ENCODE results near the gene COL25A1. TPM values are rescaled to one million over a fixed set of nuclear protein-coding genes. Genes with fewer than 3 reads are reported as not detected.

Gene COL25A1
- total RNA-seq, 4 donors from 2014 or later = 0.06 to 0.53 (median 0.23) TPM

GRCh38 chr4:109205186-109205585, 97.3 kb downstream of the COL25A1 start:
- no peak for DNase-seq
- H3K36me3 ChIP-seq = no peaks in the 10 kb centered on the region
- H3K4me1 ChIP-seq = no peaks in the 10 kb centered on the region
- H3K4me3 ChIP-seq = no peak overlapping the region
- no peak for TF ChIP-seq CTCF (IDR thresholded peaks at IDR 0.05)
- no peaks in the 10 kb centered on the region for H3K27me3 ChIP-seq
- WGBS, 2 donors = 75% methylated on average over 4 to 5 of the region's 5 CpGs
- no peak overlapping the region for H3K27ac ChIP-seq
- H3K9me3 ChIP-seq = no peaks in the 10 kb centered on the region
- intact Hi-C loops (cut with DNase I) = no loop called here

GRCh38 chr4:109199585-109199984, 102.9 kb downstream of the COL25A1 start:
- TF ChIP-seq CTCF (IDR thresholded peaks at IDR 0.05) (no peak), POLR2A (IDR thresholded peaks at IDR 0.05) (no peak)
- WGBS, 2 donors = 75 to 80% methylated on average over 1 of the region's 1 CpG
- Histone ChIP-seq H3K27ac (no peak overlapping the region), H3K27me3 (no peaks in the 10 kb centered on the region), H3K36me3 (no peaks in the 10 kb centered on the region), H3K4me1 (no peaks in the 10 kb centered on the region), H3K9me3 (no peaks in the 10 kb centered on the region), H3K4me3 (no peak overlapping the region)
- intact Hi-C loops (cut with DNase I) = no loop called here
- no peak for DNase-seq

GRCh38 chr4:109195646-109196045, 106.8 kb downstream of the COL25A1 start:
- no peak overlapping the region for H3K4me3 ChIP-seq
- no peaks in the 10 kb centered on the region for H3K36me3 ChIP-seq
- no peaks in the 10 kb centered on the region for H3K9me3 ChIP-seq
- H3K27me3 ChIP-seq = no peaks in the 10 kb centered on the region
- intact Hi-C loops (cut with DNase I) = no loop called here
- no peak for TF ChIP-seq POLR2A (IDR thresholded peaks at IDR 0.05)
- TF ChIP-seq CTCF (IDR thresholded peaks at IDR 0.05) = no peak
- no peaks in the 10 kb centered on the region for H3K4me1 ChIP-seq
- 69 to 89% methylated on average over 1 of the region's 1 CpG for WGBS, 2 donors
- no peak overlapping the region for H3K27ac ChIP-seq
- DNase-seq = no peak

- Histone ChIP-seq H3K27ac (no peak overlapping the region), H3K9me3 (no peaks in the 10 kb centered on the region), H3K27me3 (no peaks in the 10 kb centered on the region), H3K36me3 (no peaks in the 10 kb centered on the region), H3K4me1 (no peaks in the 10 kb centered on the region), H3K4me3 (no peak overlapping the region)
- WGBS, 2 donors = 59 to 75% methylated on average over 5 of the region's 5 CpGs
- TF ChIP-seq POLR2A (IDR thresholded peaks at IDR 0.05) = no peak
- no peak for TF ChIP-seq CTCF (IDR thresholded peaks at IDR 0.05)
- intact Hi-C loops (cut with DNase I) = no loop called here
- DNase-seq = no peak
Observed at GRCh38 chr4:109191216-109191615, 111.2 kb downstream of the COL25A1 start.

- Histone ChIP-seq H3K27me3 (no peaks in the 10 kb centered on the region), H3K9me3 (no peaks in the 10 kb centered on the region), H3K4me1 (no peaks in the 10 kb centered on the region), H3K4me3 (no peak overlapping the region), H3K36me3 (no peaks in the 10 kb centered on the region), H3K27ac (no peak overlapping the region)
- intact Hi-C loops (cut with DNase I) = no loop called here
- 48 to 68% methylated on average over 4 of the region's 4 CpGs for WGBS, 2 donors
- TF ChIP-seq CTCF (IDR thresholded peaks at IDR 0.05) (no peak), POLR2A (IDR thresholded peaks at IDR 0.05) (no peak)
- no peak for DNase-seq
Observed at GRCh38 chr4:109186458-109186945, 116.0 kb downstream of the COL25A1 start.
